Measurements from ENCODE around the gene ACTR10. TPM values are rescaled to one million over a fixed set of nuclear protein-coding genes. Genes with fewer than 3 reads are reported as not detected.
A peak's percentile ranks its signal among the peaks of the same experiment; 100 is the strongest.
"Not testable (repeated sequence)": the region's sequence is repeated elsewhere in the genome, so short reads cannot be mapped to it uniquely, and the experiment has no call there.

The ACTR10 gene
- total RNA-seq, 1 donor from 2014 or later = 119 TPM

- Histone ChIP-seq H3K9me3 (ENCODE audit: low read depth) (no peaks in the 10 kb centered on the region), H3F3A (ENCODE audit: low read depth) (peaks cover 34% of the 10 kb centered on the region), H3K36me3 (peaks cover 27% of the 10 kb centered on the region), H4K20me1 (ENCODE audit: low read depth) (peaks cover 24% of the 10 kb centered on the region), H3K27ac (no peak overlapping the region), H3K4me2 (no peak overlapping the region), H3K4me1 (no peaks in the 10 kb centered on the region), H2AFZ (replicated peaks) (no peak overlapping the region), H3K79me2 (ENCODE audit: low read depth) (peaks cover 31% of the 10 kb centered on the region), H3K27me3 (no peaks in the 10 kb centered on the region), H3K4me3 (no peak overlapping the region), H3K9ac (no peak overlapping the region)
- H3K9me3 Mint-ChIP-seq = no peaks in the 10 kb centered on the region
- H3K27ac Mint-ChIP-seq = no peak overlapping the region
- H3K27me3 Mint-ChIP-seq (ENCODE audit: insufficient read depth, low read depth) = peaks cover 4% of the 10 kb centered on the region
- peaks cover 10% of the 10 kb centered on the region for H3K36me3 Mint-ChIP-seq
- H3K4me3 Mint-ChIP-seq = no peak overlapping the region
- TF ChIP-seq EZH2phosphoT487 (IDR thresholded peaks at IDR 0.05) (no peak), CTCF (IDR thresholded peaks at IDR 0.05) (no peak), EZH2 (IDR thresholded peaks at IDR 0.05) (no peak)
- no peak for DNase-seq (ENCODE audit: low spot score)
- H3K4me1 Mint-ChIP-seq = no peaks in the 10 kb centered on the region
Measured at GRCh38 chr14:58258156-58258555, 58.2 kb downstream of the ACTR10 start.

- H3K27me3 Mint-ChIP-seq (ENCODE audit: insufficient read depth, low read depth); H3K4me1 ChIP-seq; H3K79me2 ChIP-seq (ENCODE audit: low read depth); DNase-seq (ENCODE audit: low spot score); H3K4me3 Mint-ChIP-seq; H3K9ac ChIP-seq; H3K9me3 ChIP-seq (ENCODE audit: low read depth); H2AFZ ChIP-seq (replicated peaks); H3K4me3 ChIP-seq; H3K27me3 ChIP-seq; H3K9me3 Mint-ChIP-seq; H3K4me2 ChIP-seq; H3K4me1 Mint-ChIP-seq; H3K27ac ChIP-seq; H3K27ac Mint-ChIP-seq: not testable (repeated sequence)
- H3K36me3 ChIP-seq = peaks cover 48% of the 10 kb centered on the region
- H4K20me1 ChIP-seq (ENCODE audit: low read depth) = peaks cover 19% of the 10 kb centered on the region
- H3F3A ChIP-seq (ENCODE audit: low read depth) = peaks cover 64% of the 10 kb centered on the region
- peaks cover 14% of the 10 kb centered on the region for H3K36me3 Mint-ChIP-seq
Measured at GRCh38 chr14:58262005-58262404, 62.1 kb downstream of the ACTR10 start.

- Histone ChIP-seq H3K4me2 (no peak overlapping the region), H3K9ac (no peak overlapping the region), H4K20me1 (ENCODE audit: low read depth) (peaks cover 22% of the 10 kb centered on the region), H3K27ac (peak overlapping the region; percentile 56), H3K27me3 (no peaks in the 10 kb centered on the region), H3F3A (ENCODE audit: low read depth) (peaks cover 69% of the 10 kb centered on the region), H3K9me3 (ENCODE audit: low read depth) (no peaks in the 10 kb centered on the region), H3K79me2 (ENCODE audit: low read depth) (peaks cover 8% of the 10 kb centered on the region), H2AFZ (replicated peaks) (no peak overlapping the region), H3K4me1 (no peaks in the 10 kb centered on the region), H3K36me3 (peaks cover 49% of the 10 kb centered on the region), H3K4me3 (no peak overlapping the region)
- Mint-ChIP-seq H3K27ac (no peak overlapping the region), H3K4me1 (no peaks in the 10 kb centered on the region), H3K4me3 (no peak overlapping the region), H3K36me3 (peaks cover 13% of the 10 kb centered on the region), H3K27me3 (ENCODE audit: insufficient read depth, low read depth) (peaks cover 4% of the 10 kb centered on the region), H3K9me3 (no peaks in the 10 kb centered on the region)
- DNase-seq (ENCODE audit: low spot score) = no peak
- TF ChIP-seq CTCF (IDR thresholded peaks at IDR 0.05) (no peak), EZH2 (IDR thresholded peaks at IDR 0.05) (no peak), EZH2phosphoT487 (IDR thresholded peaks at IDR 0.05) (no peak)
Measured at GRCh38 chr14:58265401-58265800, 65.5 kb downstream of the ACTR10 start.

- peaks cover 32% of the 10 kb centered on the region for H4K20me1 ChIP-seq (ENCODE audit: low read depth)
- H3K27ac ChIP-seq = no peak overlapping the region
- Mint-ChIP-seq H3K9me3 (no peaks in the 10 kb centered on the region), H3K4me3 (no peak overlapping the region), H3K4me1 (no peaks in the 10 kb centered on the region), H3K36me3 (peaks cover 11% of the 10 kb centered on the region), H3K27ac (no peak overlapping the region), H3K27me3 (ENCODE audit: insufficient read depth, low read depth) (peaks cover 8% of the 10 kb centered on the region)
- peaks cover 41% of the 10 kb centered on the region for H3K36me3 ChIP-seq
- no peaks in the 10 kb centered on the region for H3K27me3 ChIP-seq
- no peaks in the 10 kb centered on the region for H3K4me1 ChIP-seq
- H3K79me2 ChIP-seq (ENCODE audit: low read depth) = peaks cover 50% of the 10 kb centered on the region
- TF ChIP-seq CTCF (IDR thresholded peaks at IDR 0.05) = no peak
- TF ChIP-seq EZH2 (IDR thresholded peaks at IDR 0.05) = no peak
- no peak for TF ChIP-seq EZH2phosphoT487 (IDR thresholded peaks at IDR 0.05)
- H3K4me3 ChIP-seq = no peak overlapping the region
- peaks cover 82% of the 10 kb centered on the region for H3F3A ChIP-seq (ENCODE audit: low read depth)
- no peak overlapping the region for H3K9ac ChIP-seq
- H3K4me2 ChIP-seq = no peak overlapping the region
- DNase-seq (ENCODE audit: low spot score) = no peak
- no peaks in the 10 kb centered on the region for H3K9me3 ChIP-seq (ENCODE audit: low read depth)
- H2AFZ ChIP-seq (replicated peaks) = no peak overlapping the region
Measured at GRCh38 chr14:58270628-58271027, 70.7 kb downstream of the ACTR10 start.

All from neural progenitor cell (in vitro differentiated cells).